Neural cell (in vitro differentiated cells): ENCODE results near the gene TMEM86A. TPM values are rescaled to one million over a fixed set of nuclear protein-coding genes. Genes with fewer than 3 reads are reported as not detected.

ENCODE experiments used
- H2AFZ ChIP-seq: fragments of 200-600, 300-800 bp; sonication (generic), shearing (Covaris generic); 2 replicates; pipeline ENCODE4 v1.6.0; 2014; ENCODE audit warnings: low read depth, mild to moderate bottlenecking, antibody characterized with exemption, low read length, moderate library complexity
- H3F3A ChIP-seq: fragments of 200-600 bp; shearing (Covaris generic); 2 replicates; pipeline ENCODE4 v1.6.1; 2016; ENCODE audit warnings: mild to moderate bottlenecking, moderate library complexity, mixed read lengths, antibody characterized with exemption, low read length; ENCODE audit not compliant: insufficient read depth, poor library complexity, severe bottlenecking
- H3K27ac ChIP-seq: fragments of 200-600, 300-800 bp; sonication (generic), shearing (Covaris generic); 2 replicates; pipeline ENCODE4 v1.5.1; 2014; ENCODE audit warnings: mild to moderate bottlenecking, low read length, moderate library complexity
- H3K27me3 ChIP-seq: fragments of 300-800, 200-600 bp; sonication (generic), shearing (Covaris generic); 2 replicates; pipeline ENCODE4 v1.6.0; 2014; ENCODE audit warnings: mild to moderate bottlenecking, low read depth, low read length, moderate library complexity; ENCODE audit not compliant: insufficient read depth
- H3K36me3 ChIP-seq: fragments of 300-800, 200-600 bp; sonication (generic), shearing (Covaris generic); 2 replicates; pipeline ENCODE4 v1.5.1; 2014; ENCODE audit warnings: mild to moderate bottlenecking, antibody characterized with exemption, low read length, moderate library complexity; ENCODE audit not compliant: insufficient read depth
- H3K4me2 ChIP-seq: fragments of 300-800, 200-600 bp; sonication (generic), shearing (Covaris generic); 2 replicates; pipeline ENCODE4 v1.6.0; 2014; ENCODE audit warnings: mild to moderate bottlenecking, low read length
- H3K4me3 ChIP-seq: fragments of 300-800, 200-600 bp; sonication (generic), shearing (Covaris generic); 2 replicates; pipeline ENCODE4 v1.5.1; 2014; ENCODE audit warnings: mild to moderate bottlenecking, low read length, moderate library complexity
- H3K79me2 ChIP-seq: fragments of 200-600 bp; shearing (Covaris generic); replicated peaks from 2 replicates; pipeline ENCODE4 v1.6.0; 2014; ENCODE audit warnings: mild to moderate bottlenecking, low read length, moderate library complexity; ENCODE audit not compliant: insufficient read depth
- H3K9ac ChIP-seq: fragments of 300-800, 200-600 bp; sonication (generic), shearing (Covaris generic); 2 replicates; pipeline ENCODE4 v1.6.1; 2016; ENCODE audit warnings: mild to moderate bottlenecking, low read length, mixed read lengths
- H3K9me2 ChIP-seq: fragments of 200-600 bp; shearing (Covaris generic); 2 replicates; pipeline ENCODE4 v1.6.1; 2016; ENCODE audit warnings: mild to moderate bottlenecking, low read length, mixed read lengths; ENCODE audit not compliant: insufficient read depth
- H3K9me3 ChIP-seq: fragments of 200-600, 300-800 bp; sonication (generic), shearing (Covaris generic); 2 replicates; pipeline ENCODE4 v1.6.1; 2016; ENCODE audit warnings: mild to moderate bottlenecking, mixed run types, low read length, moderate library complexity, mixed read lengths
- H4K20me1 ChIP-seq: fragments of 200-600 bp; shearing (Covaris generic); 2 replicates; pipeline ENCODE4 v1.6.1; 2016; ENCODE audit warnings: mild to moderate bottlenecking, mixed run types; ENCODE audit not compliant: insufficient read depth
- EP300 ChIP-seq: fragments of 450-650 bp; conservative IDR thresholded peaks from 2 replicates; pipeline ENCODE4 v1.6.1; 2014; ENCODE audit warnings: antibody characterized with exemption, mild to moderate bottlenecking, moderate library complexity; ENCODE audit not compliant: poor library complexity, severe bottlenecking
- EZH2 ChIP-seq: fragments of 200-600, 300-800 bp; shearing (Covaris generic), sonication (generic); IDR thresholded peaks from 2 replicates; pipeline ENCODE4 v1.6.1; 2014; ENCODE audit warnings: antibody characterized with exemption, low read length, borderline replicate concordance, mild to moderate bottlenecking; ENCODE audit not compliant: insufficient read depth, poor library complexity, severe bottlenecking
- MXI1 ChIP-seq: fragments of 450-650 bp; conservative IDR thresholded peaks from 2 replicates; pipeline ENCODE4 v1.6.1; 2014; ENCODE audit warnings: antibody characterized with exemption, mild to moderate bottlenecking; ENCODE audit not compliant: poor library complexity, severe bottlenecking
- POLR2AphosphoS5 ChIP-seq: IDR thresholded peaks from 2 replicates; pipeline ENCODE4 v1.6.1; 2012
- RAD21 ChIP-seq: fragments of 450-650 bp; conservative IDR thresholded peaks from 2 replicates; pipeline ENCODE4 v1.6.1; 2014; ENCODE audit warnings: antibody characterized with exemption, mild to moderate bottlenecking, moderate library complexity
- SMC3 ChIP-seq: fragments of 450-650 bp; conservative IDR thresholded peaks from 2 replicates; pipeline ENCODE4 v1.6.1; 2014; ENCODE audit warnings: antibody characterized with exemption, mild to moderate bottlenecking, moderate library complexity; ENCODE audit not compliant: poor library complexity
- TAF1 ChIP-seq: IDR thresholded peaks from 2 replicates; pipeline ENCODE4 v1.6.1; 2012; ENCODE audit warnings: low read depth
- polyA plus RNA-seq: library from polyadenylated mRNA; depleted of rRNA; stranded (reverse); fragments of >200 nt; gene quantifications from 2 replicates; pipeline ENCODE4 v1.2.3, GENCODE V29; 2014
- TF ChIP-seq, protein P1 (sequence below): fragments of 450-650 bp; IDR thresholded peaks from 2 replicates; pipeline ENCODE4 v1.5.1; 2014; ENCODE audit warnings: antibody characterized with exemption, mild to moderate bottlenecking, moderate library complexity; ENCODE audit not compliant: poor library complexity, severe bottlenecking
- TF ChIP-seq, protein P2 (sequence below): IDR thresholded peaks from 2 replicates; pipeline ENCODE4 v1.6.1; 2012; ENCODE audit warnings: borderline replicate concordance

The TMEM86A gene
- polyA plus RNA-seq, 1 donor from 2014 or later, result 3.3 TPM

DNA sequence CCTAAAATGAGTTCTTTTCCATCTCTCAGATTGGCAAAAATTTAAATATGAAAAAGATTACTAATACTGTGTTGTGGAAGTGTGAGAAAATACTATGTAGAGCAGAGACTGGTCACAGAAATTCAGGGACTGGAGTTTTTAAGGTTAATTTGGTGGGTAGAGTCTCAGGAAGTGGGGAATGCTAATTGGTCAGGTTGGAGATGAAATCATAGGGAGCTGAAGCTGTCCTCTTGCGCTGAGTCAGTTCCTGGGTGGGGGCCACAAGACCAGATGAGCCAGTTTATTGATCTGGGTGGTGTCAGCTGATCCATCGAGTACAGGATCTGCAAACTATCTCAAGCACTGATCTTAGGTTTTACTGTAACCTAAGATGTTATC, 29.4 kb upstream of the TMEM86A start:
- Histone ChIP-seq H3K9ac (no peak overlapping the region), H3K9me2 (no peaks in the 10 kb centered on the region), H2AFZ (no peak overlapping the region), H3K4me2 (no peak overlapping the region), H3K9me3 (no peaks in the 10 kb centered on the region), H3K27me3 (no peaks in the 10 kb centered on the region), H4K20me1 (no peaks in the 10 kb centered on the region), H3K36me3 (no peaks in the 10 kb centered on the region), H3K27ac (no peak overlapping the region), H3K4me3 (no peak overlapping the region), H3K79me2 (no peaks in the 10 kb centered on the region), H3F3A (no peaks in the 10 kb centered on the region)
- no peak for TF ChIP-seq RAD21
- TF ChIP-seq SMC3, result no peak
- TF ChIP-seq EZH2, result no peak
- no peak for TF ChIP-seq EP300
- no peak for TF ChIP-seq TAF1
- TF ChIP-seq, protein P1, sequence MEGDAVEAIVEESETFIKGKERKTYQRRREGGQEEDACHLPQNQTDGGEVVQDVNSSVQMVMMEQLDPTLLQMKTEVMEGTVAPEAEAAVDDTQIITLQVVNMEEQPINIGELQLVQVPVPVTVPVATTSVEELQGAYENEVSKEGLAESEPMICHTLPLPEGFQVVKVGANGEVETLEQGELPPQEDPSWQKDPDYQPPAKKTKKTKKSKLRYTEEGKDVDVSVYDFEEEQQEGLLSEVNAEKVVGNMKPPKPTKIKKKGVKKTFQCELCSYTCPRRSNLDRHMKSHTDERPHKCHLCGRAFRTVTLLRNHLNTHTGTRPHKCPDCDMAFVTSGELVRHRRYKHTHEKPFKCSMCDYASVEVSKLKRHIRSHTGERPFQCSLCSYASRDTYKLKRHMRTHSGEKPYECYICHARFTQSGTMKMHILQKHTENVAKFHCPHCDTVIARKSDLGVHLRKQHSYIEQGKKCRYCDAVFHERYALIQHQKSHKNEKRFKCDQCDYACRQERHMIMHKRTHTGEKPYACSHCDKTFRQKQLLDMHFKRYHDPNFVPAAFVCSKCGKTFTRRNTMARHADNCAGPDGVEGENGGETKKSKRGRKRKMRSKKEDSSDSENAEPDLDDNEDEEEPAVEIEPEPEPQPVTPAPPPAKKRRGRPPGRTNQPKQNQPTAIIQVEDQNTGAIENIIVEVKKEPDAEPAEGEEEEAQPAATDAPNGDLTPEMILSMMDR, result no peak
- TF ChIP-seq, protein P2, sequence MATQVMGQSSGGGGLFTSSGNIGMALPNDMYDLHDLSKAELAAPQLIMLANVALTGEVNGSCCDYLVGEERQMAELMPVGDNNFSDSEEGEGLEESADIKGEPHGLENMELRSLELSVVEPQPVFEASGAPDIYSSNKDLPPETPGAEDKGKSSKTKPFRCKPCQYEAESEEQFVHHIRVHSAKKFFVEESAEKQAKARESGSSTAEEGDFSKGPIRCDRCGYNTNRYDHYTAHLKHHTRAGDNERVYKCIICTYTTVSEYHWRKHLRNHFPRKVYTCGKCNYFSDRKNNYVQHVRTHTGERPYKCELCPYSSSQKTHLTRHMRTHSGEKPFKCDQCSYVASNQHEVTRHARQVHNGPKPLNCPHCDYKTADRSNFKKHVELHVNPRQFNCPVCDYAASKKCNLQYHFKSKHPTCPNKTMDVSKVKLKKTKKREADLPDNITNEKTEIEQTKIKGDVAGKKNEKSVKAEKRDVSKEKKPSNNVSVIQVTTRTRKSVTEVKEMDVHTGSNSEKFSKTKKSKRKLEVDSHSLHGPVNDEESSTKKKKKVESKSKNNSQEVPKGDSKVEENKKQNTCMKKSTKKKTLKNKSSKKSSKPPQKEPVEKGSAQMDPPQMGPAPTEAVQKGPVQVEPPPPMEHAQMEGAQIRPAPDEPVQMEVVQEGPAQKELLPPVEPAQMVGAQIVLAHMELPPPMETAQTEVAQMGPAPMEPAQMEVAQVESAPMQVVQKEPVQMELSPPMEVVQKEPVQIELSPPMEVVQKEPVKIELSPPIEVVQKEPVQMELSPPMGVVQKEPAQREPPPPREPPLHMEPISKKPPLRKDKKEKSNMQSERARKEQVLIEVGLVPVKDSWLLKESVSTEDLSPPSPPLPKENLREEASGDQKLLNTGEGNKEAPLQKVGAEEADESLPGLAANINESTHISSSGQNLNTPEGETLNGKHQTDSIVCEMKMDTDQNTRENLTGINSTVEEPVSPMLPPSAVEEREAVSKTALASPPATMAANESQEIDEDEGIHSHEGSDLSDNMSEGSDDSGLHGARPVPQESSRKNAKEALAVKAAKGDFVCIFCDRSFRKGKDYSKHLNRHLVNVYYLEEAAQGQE, result no peak
- TF ChIP-seq MXI1, result no peak
- TF ChIP-seq POLR2AphosphoS5, result no peak

DNA sequence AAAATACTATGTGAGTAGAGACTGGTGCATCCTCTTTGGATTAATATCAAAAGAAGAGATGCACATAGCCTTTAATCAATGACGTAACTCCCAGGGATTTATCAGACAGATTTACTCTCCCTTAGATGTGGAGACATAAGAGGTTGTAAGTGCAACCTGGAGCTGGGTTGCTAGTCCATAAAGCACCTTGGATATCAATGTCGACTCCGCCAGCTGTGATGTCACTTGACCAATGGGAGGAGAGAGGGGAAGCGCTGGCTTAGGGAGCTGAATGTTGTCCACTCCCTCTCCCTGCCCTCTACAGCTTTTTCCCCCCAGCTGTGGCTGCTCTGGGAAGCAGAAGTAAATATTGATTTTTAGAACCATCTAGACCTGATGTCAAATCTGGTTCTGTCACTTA, 28.9 kb upstream of the TMEM86A start:
- Histone ChIP-seq H3K36me3 (no peaks in the 10 kb centered on the region), H3K4me3 (no peak overlapping the region), H3K27ac (no peak overlapping the region), H3K79me2 (no peaks in the 10 kb centered on the region), H3K9me2 (no peaks in the 10 kb centered on the region), H3K9me3 (no peaks in the 10 kb centered on the region), H4K20me1 (no peaks in the 10 kb centered on the region), H3K9ac (no peak overlapping the region), H3F3A (no peaks in the 10 kb centered on the region), H2AFZ (no peak overlapping the region), H3K27me3 (no peaks in the 10 kb centered on the region), H3K4me2 (no peak overlapping the region)
- TF ChIP-seq SMC3 (no peak), EP300 (no peak), EZH2 (no peak), RAD21 (no peak), TAF1 (no peak), POLR2AphosphoS5 (no peak), MXI1 (no peak)
- TF ChIP-seq, protein P1, result no peak
- TF ChIP-seq, protein P2, result no peak
